Activated CD4-positive, alpha-beta T cell treated with anti-CD3 and anti-CD28 coated beads, Interleukin-2, amount 10 ng/mL, durations not matched to agents 7 days and 5 days (primary cell): ENCODE data around the gene RXFP2. TPM values are rescaled to one million over a fixed set of nuclear protein-coding genes. Genes with fewer than 3 reads are reported as not detected.

Experiments
- CTCF ChIA-PET: fragments of 350-600 bp; sonication (Branson Sonifier 250); formaldehyde crosslinking; loops from one replicate; lab custom pipeline; 2021; ENCODE audit warnings: antibody characterized with exemption; lab: Charles Lee
- POLR2A ChIA-PET: fragments of 350-600 bp; sonication (Branson Sonifier 250); formaldehyde crosslinking; loops from one replicate; lab custom pipeline; 2021; ENCODE audit warnings: antibody characterized with exemption; lab: Charles Lee
- DNase-seq: peaks from one replicate; pipeline ENCODE4 v3.0.0-alpha.2; 2020
- H3K27ac Mint-ChIP-seq: one replicate; pipeline ENCODE4 v1.8.0; 2021; ENCODE audit warnings: mild to moderate bottlenecking, moderate library complexity, mixed read lengths
- H3K27me3 Mint-ChIP-seq: one replicate; pipeline ENCODE4 v1.8.0; 2021; ENCODE audit warnings: mixed read lengths
- H3K36me3 Mint-ChIP-seq: one replicate; pipeline ENCODE4 v1.8.0; 2021; ENCODE audit warnings: low read depth, mixed read lengths
- H3K4me1 Mint-ChIP-seq: one replicate; pipeline ENCODE4 v1.8.0; 2021; ENCODE audit warnings: mixed read lengths
- H3K4me3 Mint-ChIP-seq: one replicate; pipeline ENCODE4 v1.8.0; 2021; ENCODE audit warnings: mild to moderate bottlenecking, moderate library complexity, mixed read lengths
- H3K9me3 Mint-ChIP-seq: one replicate; pipeline ENCODE4 v1.8.0; 2021; ENCODE audit warnings: mixed read lengths
- total RNA-seq, 2 experiments: library from RNA; stranded (reverse); gene quantifications; one replicate each; pipeline ENCODE4 v1.2.3, GENCODE V29; 2021

RXFP2 gene, protein sequence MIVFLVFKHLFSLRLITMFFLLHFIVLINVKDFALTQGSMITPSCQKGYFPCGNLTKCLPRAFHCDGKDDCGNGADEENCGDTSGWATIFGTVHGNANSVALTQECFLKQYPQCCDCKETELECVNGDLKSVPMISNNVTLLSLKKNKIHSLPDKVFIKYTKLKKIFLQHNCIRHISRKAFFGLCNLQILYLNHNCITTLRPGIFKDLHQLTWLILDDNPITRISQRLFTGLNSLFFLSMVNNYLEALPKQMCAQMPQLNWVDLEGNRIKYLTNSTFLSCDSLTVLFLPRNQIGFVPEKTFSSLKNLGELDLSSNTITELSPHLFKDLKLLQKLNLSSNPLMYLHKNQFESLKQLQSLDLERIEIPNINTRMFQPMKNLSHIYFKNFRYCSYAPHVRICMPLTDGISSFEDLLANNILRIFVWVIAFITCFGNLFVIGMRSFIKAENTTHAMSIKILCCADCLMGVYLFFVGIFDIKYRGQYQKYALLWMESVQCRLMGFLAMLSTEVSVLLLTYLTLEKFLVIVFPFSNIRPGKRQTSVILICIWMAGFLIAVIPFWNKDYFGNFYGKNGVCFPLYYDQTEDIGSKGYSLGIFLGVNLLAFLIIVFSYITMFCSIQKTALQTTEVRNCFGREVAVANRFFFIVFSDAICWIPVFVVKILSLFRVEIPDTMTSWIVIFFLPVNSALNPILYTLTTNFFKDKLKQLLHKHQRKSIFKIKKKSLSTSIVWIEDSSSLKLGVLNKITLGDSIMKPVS
- total RNA-seq, result not detected

GRCh38 chr13:31739226-31739625, at the start of gene RXFP2:
TSS of gene RXFP2 (plus strand) at chr13:31739526. CDS start at chr13:31739613, 87 bp downstream.
- H3K27me3 Mint-ChIP-seq, result peaks cover 15% of the 10 kb centered on the region
- CTCF ChIA-PET, result no interaction called here
- H3K36me3 Mint-ChIP-seq, result no peaks in the 10 kb centered on the region

GRCh38 chr13:31697290-31697689, 42.0 kb upstream of the RXFP2 start:
- ChIA-PET POLR2A (no interaction called here), CTCF (no interaction called here)
- H3K4me3 Mint-ChIP-seq, result no peak overlapping the region
- H3K27ac Mint-ChIP-seq, result no peak overlapping the region
- H3K36me3 Mint-ChIP-seq, result no peaks in the 10 kb centered on the region
- H3K9me3 Mint-ChIP-seq, result peaks cover 8% of the 10 kb centered on the region
- peaks cover 8% of the 10 kb centered on the region for H3K27me3 Mint-ChIP-seq
- no peak for DNase-seq
- H3K4me1 Mint-ChIP-seq, result no peaks in the 10 kb centered on the region

More at GRCh38 chr13:31739226-31739625, at the start of gene RXFP2:
- no peak for DNase-seq
- POLR2A ChIA-PET, result no interaction called here
- Mint-ChIP-seq H3K4me3 (no peak within 1 kb of the TSS), H3K27ac (no peak within 1 kb of the TSS), H3K4me1 (peaks cover 3% of the 10 kb centered on the region), H3K9me3 (no peaks in the 10 kb centered on the region)

DNA sequence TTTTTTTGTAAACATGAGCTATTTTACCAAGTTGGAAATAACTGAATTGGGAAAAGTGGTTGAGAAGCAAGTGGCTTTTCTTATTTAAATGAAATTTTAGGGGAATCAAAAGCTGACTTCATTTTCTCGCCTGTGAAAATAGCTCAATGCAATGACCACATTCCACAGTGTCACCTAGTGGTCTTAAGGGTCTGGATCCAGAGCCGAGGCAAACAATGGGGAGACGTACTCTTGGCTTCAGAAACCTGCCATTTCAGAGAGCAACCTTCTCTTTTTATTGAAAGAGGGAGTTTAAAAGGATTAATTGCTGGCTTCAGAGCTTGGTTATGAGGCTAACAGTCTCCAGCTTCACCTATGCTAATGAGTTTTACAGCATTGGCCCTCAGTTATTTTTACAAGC, 39.7 kb upstream of the RXFP2 start:
- H3K4me1 Mint-ChIP-seq, result no peaks in the 10 kb centered on the region
- no peak overlapping the region for H3K27ac Mint-ChIP-seq
- H3K27me3 Mint-ChIP-seq, result peaks cover 8% of the 10 kb centered on the region
- H3K36me3 Mint-ChIP-seq, result no peaks in the 10 kb centered on the region
- CTCF ChIA-PET, result no interaction called here
- no peak overlapping the region for H3K4me3 Mint-ChIP-seq
- POLR2A ChIA-PET, result no interaction called here
- H3K9me3 Mint-ChIP-seq, result no peaks in the 10 kb centered on the region
- DNase-seq, result no peak

GRCh38 chr13:31703780-31704179, 35.5 kb upstream of the RXFP2 start:
- POLR2A ChIA-PET, result no interaction called here
- no peaks in the 10 kb centered on the region for H3K9me3 Mint-ChIP-seq
- CTCF ChIA-PET, result no interaction called here
- H3K27me3 Mint-ChIP-seq, result peaks cover 9% of the 10 kb centered on the region
- no peak overlapping the region for H3K4me3 Mint-ChIP-seq
- no peaks in the 10 kb centered on the region for H3K36me3 Mint-ChIP-seq
- no peak for DNase-seq
- no peaks in the 10 kb centered on the region for H3K4me1 Mint-ChIP-seq
- no peak overlapping the region for H3K27ac Mint-ChIP-seq

DNA sequence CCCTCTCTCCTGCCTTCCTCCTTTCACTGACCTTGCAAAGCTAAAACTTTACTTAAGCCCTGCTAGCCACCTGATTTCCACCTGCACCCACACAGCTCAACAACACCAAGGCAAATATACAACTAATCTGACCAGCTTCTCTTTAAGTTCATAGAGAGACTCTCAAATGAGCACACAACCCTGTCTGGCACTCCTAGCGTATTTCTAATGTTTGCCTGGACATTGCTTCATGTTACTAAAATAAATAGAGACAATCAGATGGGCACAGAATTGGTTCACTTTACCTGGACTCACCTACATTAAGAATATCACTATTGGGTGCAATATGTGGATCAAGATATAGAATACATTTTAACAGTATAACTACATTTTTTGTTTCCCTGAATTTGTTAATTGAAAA, 33.2 kb upstream of the RXFP2 start:
- ChIA-PET CTCF (no interaction called here), POLR2A (no interaction called here)
- peaks cover 8% of the 10 kb centered on the region for H3K27me3 Mint-ChIP-seq
- no peak overlapping the region for H3K4me3 Mint-ChIP-seq
- no peaks in the 10 kb centered on the region for H3K9me3 Mint-ChIP-seq
- H3K4me1 Mint-ChIP-seq, result no peaks in the 10 kb centered on the region
- DNase-seq, result no peak
- H3K36me3 Mint-ChIP-seq, result no peaks in the 10 kb centered on the region
- H3K27ac Mint-ChIP-seq, result no peak overlapping the region

DNA sequence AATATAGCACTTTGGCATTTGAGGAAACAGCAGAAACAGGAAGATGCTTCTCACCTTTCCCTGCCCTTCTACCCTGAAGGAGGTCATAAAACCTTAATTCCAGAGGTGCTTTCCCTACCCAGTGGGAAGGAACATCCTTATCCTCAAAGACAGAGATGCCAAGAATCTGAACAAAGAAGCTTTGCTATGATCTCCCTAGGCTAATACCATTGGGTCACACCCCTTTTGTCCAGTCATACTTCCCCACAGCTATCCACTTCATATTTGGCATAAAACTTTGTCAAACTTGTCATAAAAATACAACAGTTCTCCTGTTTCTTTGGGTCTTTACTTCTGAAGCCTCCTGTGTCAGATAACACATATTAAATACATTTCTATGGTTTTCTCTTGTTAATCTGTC, 21.7 kb upstream of the RXFP2 start:
- CTCF ChIA-PET, result no interaction called here
- Mint-ChIP-seq H3K36me3 (no peaks in the 10 kb centered on the region), H3K4me1 (no peaks in the 10 kb centered on the region), H3K9me3 (no peaks in the 10 kb centered on the region), H3K4me3 (no peak overlapping the region), H3K27ac (no peak overlapping the region), H3K27me3 (peaks cover 7% of the 10 kb centered on the region)
- no peak for DNase-seq
- POLR2A ChIA-PET, result no interaction called here

- Mint-ChIP-seq H3K4me3 (no peak overlapping the region), H3K36me3 (no peaks in the 10 kb centered on the region), H3K27ac (no peak overlapping the region), H3K9me3 (no peaks in the 10 kb centered on the region), H3K27me3 (peaks cover 11% of the 10 kb centered on the region), H3K4me1 (no peaks in the 10 kb centered on the region)
- ChIA-PET POLR2A (no interaction called here), CTCF (no interaction called here)
- no peak for DNase-seq
Observed at GRCh38 chr13:31719214-31719613, 20.1 kb upstream of the RXFP2 start.

DNA sequence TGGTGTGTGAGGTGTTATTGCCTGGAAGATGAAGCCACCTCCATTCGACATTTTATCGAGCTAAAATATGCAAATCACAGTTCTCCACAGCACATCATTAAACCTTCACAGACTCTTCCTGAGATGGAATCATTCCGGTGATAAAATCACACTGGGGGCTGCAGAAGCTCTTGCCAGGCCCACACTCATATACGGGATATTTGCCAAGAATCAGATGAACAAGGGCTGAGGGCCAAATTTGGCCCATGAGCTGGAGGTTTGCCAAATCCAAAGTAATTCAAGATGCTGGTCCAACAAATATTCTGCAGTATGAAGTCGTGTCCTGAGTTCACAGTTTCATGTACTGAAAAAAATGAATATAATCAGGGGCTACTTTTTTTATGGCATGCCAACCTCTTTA, 16.7 kb upstream of the RXFP2 start:
- no peak for DNase-seq
- Mint-ChIP-seq H3K27ac (no peak overlapping the region), H3K27me3 (peaks cover 15% of the 10 kb centered on the region)

DNA sequence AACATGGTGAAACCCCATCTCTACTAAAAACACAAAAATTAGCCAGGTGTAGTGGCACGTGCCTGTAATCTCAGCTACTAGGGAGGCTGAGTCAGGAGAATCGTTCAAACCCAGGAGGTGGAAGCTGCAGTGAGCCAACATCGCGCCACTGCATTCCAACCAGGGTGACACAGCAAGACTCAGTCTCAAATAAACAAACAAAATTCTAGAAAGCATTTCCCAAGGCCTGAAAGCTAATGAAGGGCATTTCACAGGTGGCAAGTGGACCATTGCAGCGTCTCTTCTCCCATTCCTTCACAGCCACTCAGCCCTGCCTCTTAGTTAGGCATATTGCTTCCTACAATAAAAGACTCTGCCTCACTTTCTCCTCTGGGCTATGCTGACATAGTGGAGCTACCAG, 13.5 kb upstream of the RXFP2 start:
- Mint-ChIP-seq H3K4me1 (no peaks in the 10 kb centered on the region), H3K36me3 (no peaks in the 10 kb centered on the region), H3K27me3 (peaks cover 16% of the 10 kb centered on the region), H3K4me3 (no peak overlapping the region), H3K27ac (no peak overlapping the region), H3K9me3 (no peaks in the 10 kb centered on the region)
- no peak for DNase-seq
- POLR2A ChIA-PET, result no interaction called here
- CTCF ChIA-PET, result no interaction called here

More for the DNA sequence above, 16.7 kb upstream of the RXFP2 start:
- Mint-ChIP-seq H3K9me3 (no peaks in the 10 kb centered on the region), H3K36me3 (no peaks in the 10 kb centered on the region), H3K4me1 (no peaks in the 10 kb centered on the region), H3K4me3 (no peak overlapping the region)
- ChIA-PET POLR2A (no interaction called here), CTCF (no interaction called here)

GRCh38 chr13:31731921-31732320, 7.4 kb upstream of the RXFP2 start:
- DNase-seq, result no peak
- H3K4me3 Mint-ChIP-seq, result no peak overlapping the region
- no peaks in the 10 kb centered on the region for H3K9me3 Mint-ChIP-seq
- no peaks in the 10 kb centered on the region for H3K36me3 Mint-ChIP-seq
- H3K27me3 Mint-ChIP-seq, result peaks cover 11% of the 10 kb centered on the region
- ChIA-PET CTCF (no interaction called here), POLR2A (no interaction called here)
- no peaks in the 10 kb centered on the region for H3K4me1 Mint-ChIP-seq
- H3K27ac Mint-ChIP-seq, result no peak overlapping the region

DNA sequence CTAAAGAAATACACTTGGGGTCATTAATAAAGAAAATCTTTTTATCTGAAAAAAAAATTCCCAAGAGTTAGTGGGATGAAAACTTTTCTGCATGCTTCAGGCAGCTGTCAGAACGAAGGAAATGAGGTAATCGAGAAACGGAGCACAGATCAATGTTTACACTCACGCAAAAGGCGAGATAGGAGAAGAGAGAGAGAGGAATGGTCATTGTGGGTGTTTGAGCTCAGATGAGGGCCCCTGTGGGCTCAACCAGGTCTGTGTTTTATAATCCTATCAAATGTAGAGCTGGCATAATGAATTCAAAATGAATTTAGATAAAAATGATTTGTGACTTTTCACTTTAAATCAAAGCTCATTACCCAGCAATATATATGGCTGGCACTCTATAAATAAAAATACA, 6.3 kb upstream of the RXFP2 start:
- H3K4me1 Mint-ChIP-seq, result no peaks in the 10 kb centered on the region
- H3K9me3 Mint-ChIP-seq, result no peaks in the 10 kb centered on the region
- no peak for DNase-seq
- no peak overlapping the region for H3K4me3 Mint-ChIP-seq
- no peak overlapping the region for H3K27ac Mint-ChIP-seq
- ChIA-PET CTCF (interaction anchor here (0.7 kb wide), 1 partner anchor 335 kb away, joined by 4 read pairs; no protein-coding TSS in a partner anchor), POLR2A (no interaction called here)
- no peaks in the 10 kb centered on the region for H3K36me3 Mint-ChIP-seq
- H3K27me3 Mint-ChIP-seq, result peaks cover 7% of the 10 kb centered on the region

DNA sequence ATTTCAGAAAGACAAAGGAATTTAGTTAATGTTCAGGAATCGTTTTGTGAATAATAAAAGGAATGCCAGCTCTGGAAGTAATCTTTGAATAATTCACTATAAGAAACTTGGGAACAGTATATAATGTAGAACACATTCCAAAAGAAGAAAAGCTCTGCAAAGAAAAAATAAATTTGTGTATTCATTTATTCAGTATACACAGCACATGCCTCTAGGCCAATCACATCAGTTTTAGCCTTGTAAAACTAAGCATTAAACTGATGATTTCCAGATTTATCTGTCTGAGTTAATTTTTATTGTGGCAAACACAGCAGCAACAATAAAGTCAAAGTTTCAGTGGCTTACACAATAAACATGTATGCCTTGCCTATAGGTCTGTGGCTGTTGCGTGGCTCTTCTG, 5.7 kb upstream of the RXFP2 start:
- DNase-seq, result no peak
- Mint-ChIP-seq H3K36me3 (no peaks in the 10 kb centered on the region), H3K27me3 (peaks cover 8% of the 10 kb centered on the region), H3K4me1 (no peaks in the 10 kb centered on the region), H3K9me3 (no peaks in the 10 kb centered on the region), H3K4me3 (no peak overlapping the region), H3K27ac (no peak overlapping the region)
- POLR2A ChIA-PET, result no interaction called here
- CTCF ChIA-PET, result no interaction called here

- H3K9me3 Mint-ChIP-seq, result no peaks in the 10 kb centered on the region
- H3K4me1 Mint-ChIP-seq, result peaks cover 3% of the 10 kb centered on the region
- CTCF ChIA-PET, result interaction anchor here (0.6 kb wide), 1 partner anchor 17 kb away, joined by 3 read pairs; no protein-coding TSS in a partner anchor
- H3K27ac Mint-ChIP-seq, result no peak overlapping the region
- DNase-seq, result peak; percentile 76
- H3K27me3 Mint-ChIP-seq, result peaks cover 15% of the 10 kb centered on the region
- POLR2A ChIA-PET, result no interaction called here
- no peaks in the 10 kb centered on the region for H3K36me3 Mint-ChIP-seq
- H3K4me3 Mint-ChIP-seq, result no peak overlapping the region
Observed at GRCh38 chr13:31742097-31742734, 2.9 kb downstream of the RXFP2 start.
